ENCODE data around the gene ZNF846.
A peak's percentile ranks its signal among the peaks of the same experiment; 100 is the strongest.
"Not testable (repeated sequence)": the region's sequence is repeated elsewhere in the genome, so short reads cannot be mapped to it uniquely, and the experiment has no call there.

The ZNF846 gene

GRCh38 chr19:9768175-9769112, at the start of gene ZNF846:
ZNF846 (minus strand) TSS chr19:9768738; CDS start chr19:9764950, 3,788 bp downstream.
- DNase-seq (ENCODE audit: low read depth in 1 of 2, low spot score in 1 of 2) = peak; percentile 78 to 88

DNA sequence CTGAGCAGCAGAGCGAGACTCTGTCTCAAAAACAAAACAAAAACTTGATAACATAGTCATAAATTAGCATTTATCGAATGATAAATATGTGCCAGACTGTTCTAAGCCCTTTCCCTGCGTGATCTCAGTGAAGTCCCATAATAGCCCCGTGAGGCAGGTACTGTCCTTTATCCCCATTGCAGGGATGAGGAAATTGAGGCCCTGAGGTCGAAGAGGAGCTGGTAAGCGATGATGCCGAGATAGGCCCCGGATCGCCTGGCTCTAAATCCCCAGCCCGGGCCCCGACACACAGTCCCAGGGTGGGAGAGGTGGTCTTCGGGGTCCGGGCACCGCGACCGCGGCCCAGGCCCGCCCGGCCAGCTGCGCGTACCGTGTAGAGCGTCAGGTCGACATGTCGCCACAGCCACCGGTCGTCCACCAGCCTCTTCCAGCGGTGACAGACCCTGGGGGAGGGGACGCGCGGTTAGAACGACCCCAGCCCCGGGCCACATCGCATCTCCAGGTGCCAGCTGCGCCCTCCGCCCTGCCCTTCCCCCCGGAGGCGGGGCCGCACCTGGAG, 49.7 kb upstream of the ZNF846 start:
- DNase-seq (ENCODE audit: low read depth in 1 of 2, low spot score in 1 of 2) = no peak

DNA sequence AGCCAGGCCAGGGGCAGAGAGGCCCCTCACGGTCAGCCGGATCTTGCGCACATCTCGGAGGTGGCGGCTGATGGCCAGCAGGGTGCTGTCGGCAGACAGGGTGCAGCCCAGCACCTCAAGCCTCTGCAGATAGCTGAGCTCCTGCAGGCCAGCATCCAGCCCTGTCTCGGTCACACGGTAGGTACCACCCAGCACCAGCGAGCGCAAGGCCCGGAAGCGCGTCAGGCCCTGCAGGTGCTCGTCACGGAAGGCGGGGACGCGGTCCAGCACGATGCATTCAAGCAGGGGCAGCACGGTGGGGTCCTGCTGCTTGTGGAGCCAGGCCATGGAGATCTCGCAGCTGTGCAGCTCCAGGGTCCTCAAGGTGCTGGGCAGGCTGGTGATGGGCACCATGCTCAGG, 42.6 kb upstream of the ZNF846 start:
- no peak for DNase-seq (ENCODE audit: low read depth in 1 of 2, low spot score in 1 of 2)

- DNase-seq (ENCODE audit: low read depth in 1 of 2, low spot score in 1 of 2) = no peak
Observed at GRCh38 chr19:9808855-9809824, 40.6 kb upstream of the ZNF846 start.

DNA sequence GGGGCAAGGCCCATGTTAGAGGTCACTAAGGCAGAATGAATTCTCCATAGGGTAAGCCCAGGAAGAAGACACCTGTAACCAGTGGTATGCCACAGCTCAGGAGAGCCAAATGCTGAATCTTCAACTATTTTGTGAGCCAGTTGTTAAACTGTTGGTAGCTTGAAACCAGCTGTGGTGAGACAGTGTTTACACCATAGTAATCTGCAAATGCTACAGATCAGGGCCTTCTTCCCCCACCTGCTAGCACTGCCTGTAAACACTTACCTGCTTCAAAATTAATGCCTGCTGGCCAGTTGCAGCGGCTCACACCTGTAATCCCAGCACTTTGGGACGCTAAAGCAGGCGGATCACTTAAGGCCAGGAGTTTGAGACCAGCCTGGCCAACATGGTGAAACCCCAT, 38.3 kb upstream of the ZNF846 start:
- DNase-seq (ENCODE audit: low read depth in 1 of 2, low spot score in 1 of 2) = no peak

DNA sequence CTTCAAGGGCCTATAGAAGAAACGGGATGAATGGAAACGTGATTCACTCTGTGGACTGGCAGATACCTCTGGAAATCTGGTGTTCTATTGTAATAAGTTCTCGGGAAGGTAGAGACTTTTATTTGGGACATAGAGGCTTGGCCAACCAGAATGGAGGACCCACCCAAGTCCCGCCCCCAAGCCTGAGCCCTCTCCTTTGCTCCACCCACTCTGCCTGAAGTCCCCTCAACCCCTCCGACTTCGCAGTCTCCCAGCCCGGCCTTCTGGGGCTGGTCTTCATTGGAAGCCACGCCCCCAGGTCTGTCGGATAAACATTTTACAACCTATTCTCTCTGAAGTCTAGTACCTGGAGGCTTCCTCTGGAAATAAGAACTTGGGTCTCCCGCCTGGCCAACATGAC, 33.4 kb upstream of the ZNF846 start:
- DNase-seq (ENCODE audit: low read depth in 1 of 2, low spot score in 1 of 2) = no peak

DNA sequence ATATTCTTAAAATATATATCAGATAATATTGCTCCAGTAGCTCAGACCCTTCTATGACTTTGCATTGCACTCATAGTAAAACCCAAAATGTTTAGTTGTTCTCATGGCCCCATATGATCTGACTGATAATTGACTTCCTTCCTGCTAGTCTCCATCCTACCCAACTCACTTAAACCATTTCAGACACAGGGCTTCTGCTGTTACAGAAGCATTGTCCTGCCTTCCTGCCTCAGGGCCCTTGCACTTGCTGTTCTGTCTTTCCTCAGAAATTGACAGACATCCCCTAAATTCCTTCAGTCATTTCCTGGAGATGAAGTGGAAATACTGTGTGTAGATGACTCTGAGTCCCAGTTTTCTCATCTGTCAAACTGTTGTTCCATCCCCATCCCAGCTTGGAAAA, 30.6 kb upstream of the ZNF846 start:
- no peak for DNase-seq (ENCODE audit: low read depth in 1 of 2, low spot score in 1 of 2)

DNA sequence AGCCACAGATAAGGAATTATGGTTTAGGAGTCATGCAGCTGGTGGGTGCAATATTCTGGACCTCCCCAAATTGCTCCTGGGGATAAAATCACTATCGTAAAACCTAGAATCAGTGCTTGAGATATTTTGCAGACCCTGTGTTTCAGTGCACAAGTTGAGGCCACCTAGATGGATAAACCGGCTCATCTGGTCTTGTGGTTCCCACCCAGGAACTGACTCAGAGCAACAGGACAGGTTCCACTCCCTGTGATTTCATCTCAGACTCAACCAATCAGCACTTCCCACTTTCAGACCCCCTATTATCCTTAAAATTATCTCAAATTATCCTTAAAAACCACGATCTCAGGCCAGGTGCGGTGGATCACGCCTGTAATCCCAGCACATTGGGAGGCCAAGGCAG, 29.3 kb upstream of the ZNF846 start:
- no peak for DNase-seq (ENCODE audit: low read depth in 1 of 2, low spot score in 1 of 2)

DNA sequence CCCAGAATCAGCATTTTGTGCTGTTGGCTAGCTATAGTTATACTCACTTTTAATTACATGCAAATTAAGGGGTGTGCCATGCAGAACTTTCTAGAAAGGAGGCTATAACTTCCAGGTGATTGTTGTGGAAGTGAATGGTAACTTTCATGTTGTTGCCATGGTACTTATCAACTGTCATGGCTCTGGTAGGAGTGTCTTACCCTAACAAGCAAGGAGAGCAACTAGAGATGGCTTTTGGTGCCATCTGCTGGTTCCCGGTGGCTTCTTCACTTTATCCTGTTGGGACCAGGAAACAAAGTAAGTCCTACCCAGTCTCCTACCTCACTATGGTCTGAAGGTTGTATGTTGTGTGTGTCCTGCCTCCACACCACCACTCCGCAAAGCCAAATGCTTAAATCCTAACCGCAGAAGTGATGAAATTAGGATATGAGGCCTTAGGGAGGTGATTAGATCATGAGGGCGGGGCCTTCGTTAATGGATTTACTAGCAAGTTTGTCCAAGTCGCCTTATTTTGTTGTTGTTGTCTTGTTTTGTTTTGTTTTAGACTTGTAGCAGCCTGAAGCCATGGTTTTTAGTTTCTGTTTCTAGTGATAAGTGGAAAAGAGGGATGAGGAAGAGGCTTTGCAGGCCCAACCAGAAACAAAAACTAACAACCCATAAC, 27.7 kb upstream of the ZNF846 start:
- peak; percentile 64 to 67 for DNase-seq (ENCODE audit: low read depth in 1 of 2, low spot score in 1 of 2)

DNA sequence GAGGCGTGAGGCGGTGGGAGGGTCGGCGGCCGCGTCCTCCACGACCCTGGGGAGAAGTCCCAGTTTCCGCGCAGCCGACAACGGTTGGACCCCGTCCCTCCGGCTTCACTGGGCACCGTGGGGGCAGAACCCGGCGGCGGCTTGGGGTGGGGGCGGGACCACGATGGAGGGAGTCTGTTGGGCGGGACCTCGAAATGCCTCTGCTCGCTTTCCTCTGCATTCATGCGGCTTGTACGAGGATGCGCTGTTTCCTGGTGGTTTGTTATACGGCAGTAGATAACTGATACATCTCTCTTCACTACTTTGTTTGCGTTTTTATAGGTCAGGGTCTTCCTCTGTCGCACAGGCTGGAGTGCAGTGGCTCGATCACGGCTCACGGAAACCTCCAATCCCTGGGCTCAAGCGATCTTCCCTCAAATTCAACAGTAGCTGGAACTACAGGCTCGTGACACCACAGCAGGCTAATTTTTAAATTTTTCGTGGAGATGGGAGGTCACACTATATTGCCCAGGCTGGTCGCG, 24.6 kb upstream of the ZNF846 start:
- peak; percentile 20 to 46 for DNase-seq (ENCODE audit: low read depth in 1 of 2, low spot score in 1 of 2)

- DNase-seq (ENCODE audit: low read depth in 1 of 2, low spot score in 1 of 2) = peak; percentile 85
Observed at GRCh38 chr19:9792206-9793070, 23.9 kb upstream of the ZNF846 start.

GRCh38 chr19:9791552-9792205, 23.1 kb upstream of the ZNF846 start:
- DNase-seq (ENCODE audit: low read depth in 1 of 2, low spot score in 1 of 2) = peak; percentile 86 to 87

- not testable (repeated sequence) for DNase-seq (ENCODE audit: low read depth in 1 of 2, low spot score in 1 of 2)
Observed at GRCh38 chr19:9791073-9791367, 22.5 kb upstream of the ZNF846 start.

GRCh38 chr19:9789579-9789978, 21.0 kb upstream of the ZNF846 start:
- not testable (repeated sequence) for DNase-seq (ENCODE audit: low read depth in 1 of 2, low spot score in 1 of 2)

GRCh38 chr19:9789066-9789465, 20.5 kb upstream of the ZNF846 start:
- DNase-seq (ENCODE audit: low read depth in 1 of 2, low spot score in 1 of 2) = no peak

DNA sequence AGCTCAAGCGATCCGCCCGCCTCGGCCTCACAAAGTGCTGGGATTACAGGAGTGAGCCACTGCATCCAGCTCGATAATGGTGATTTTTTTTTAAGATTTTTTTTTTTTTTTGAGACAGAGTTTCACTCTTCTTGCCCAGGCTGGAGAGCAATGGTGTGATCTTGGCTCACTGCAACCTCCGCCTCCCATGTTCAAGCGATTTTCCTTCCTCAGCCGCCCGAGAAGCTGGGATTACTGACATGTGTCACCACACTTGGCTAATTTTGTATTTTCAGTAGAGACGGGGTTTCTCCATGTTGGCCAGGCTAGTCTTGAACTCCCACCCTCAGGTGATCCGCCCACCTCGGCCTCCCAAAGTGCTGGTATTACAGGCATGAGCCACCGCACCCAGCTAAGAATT, 20.1 kb upstream of the ZNF846 start:
- not testable (repeated sequence) for DNase-seq (ENCODE audit: low read depth in 1 of 2, low spot score in 1 of 2)

- no peak for DNase-seq (ENCODE audit: low read depth in 1 of 2, low spot score in 1 of 2)
Observed at GRCh38 chr19:9786819-9787218, 18.3 kb upstream of the ZNF846 start.

GRCh38 chr19:9786342-9786741, 17.8 kb upstream of the ZNF846 start:
- no peak for DNase-seq (ENCODE audit: low read depth in 1 of 2, low spot score in 1 of 2)
